ENCODE data around the gene RANBP9.

RANBP9 gene

DNA sequence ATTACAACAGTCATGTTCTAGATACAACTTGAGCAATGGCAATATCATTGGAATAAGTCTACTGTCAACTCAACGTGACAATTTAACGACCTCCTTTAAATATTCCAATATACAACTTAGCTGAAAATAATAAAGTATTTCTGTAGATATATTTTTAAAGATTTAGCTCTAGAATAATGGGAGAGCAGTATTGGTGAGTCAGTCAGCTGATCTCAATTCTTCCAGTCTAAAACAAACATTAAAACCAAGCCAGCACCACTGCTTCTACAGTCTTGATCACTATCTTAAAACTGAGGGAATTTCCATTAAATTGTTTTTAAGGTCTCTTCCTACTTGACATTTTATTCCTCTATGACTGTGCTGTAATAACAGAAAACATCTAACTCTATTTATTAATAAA, 58.3 kb downstream of the RANBP9 start:
- no peak for DNase-seq (ENCODE audit: low read depth)

DNA sequence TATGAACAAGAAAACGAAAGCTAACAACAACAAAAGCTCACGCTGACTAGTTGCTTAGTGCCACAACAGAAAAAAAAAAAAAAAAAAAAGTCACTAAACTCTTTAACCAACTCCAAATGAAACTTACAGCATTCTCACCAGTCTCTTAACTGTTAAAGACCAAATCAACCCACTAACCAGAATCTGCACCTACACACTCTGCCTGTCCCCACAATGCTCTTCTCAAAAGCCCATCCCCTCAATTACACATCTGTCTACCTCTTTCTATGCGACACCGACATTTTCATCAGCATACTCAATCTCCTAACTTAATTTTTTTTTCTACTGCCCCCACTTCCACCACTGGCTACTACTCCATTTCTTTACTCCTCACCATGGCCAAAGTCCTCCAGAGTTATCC, 62.2 kb downstream of the RANBP9 start:
- DNase-seq (ENCODE audit: low read depth): no peak

DNA sequence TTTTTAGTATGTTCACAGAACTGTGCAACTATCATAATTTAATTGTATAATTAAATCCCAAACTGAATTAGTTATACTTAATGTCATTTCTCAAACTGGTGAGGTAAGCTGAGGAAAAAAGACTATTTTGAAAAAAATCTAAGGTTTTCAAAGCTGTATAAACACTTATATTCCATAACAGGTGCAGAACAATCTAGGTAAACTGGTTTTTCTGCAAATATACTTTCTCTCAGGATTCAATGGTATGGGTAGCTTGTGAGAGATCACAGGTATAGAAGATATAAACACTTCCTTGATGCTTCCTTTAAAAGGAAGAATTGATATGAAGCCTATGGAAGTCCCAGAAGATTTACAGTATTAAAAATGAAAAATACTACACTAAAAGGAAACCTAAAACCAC, 62.8 kb downstream of the RANBP9 start:
- no peak for DNase-seq (ENCODE audit: low read depth)

DNA sequence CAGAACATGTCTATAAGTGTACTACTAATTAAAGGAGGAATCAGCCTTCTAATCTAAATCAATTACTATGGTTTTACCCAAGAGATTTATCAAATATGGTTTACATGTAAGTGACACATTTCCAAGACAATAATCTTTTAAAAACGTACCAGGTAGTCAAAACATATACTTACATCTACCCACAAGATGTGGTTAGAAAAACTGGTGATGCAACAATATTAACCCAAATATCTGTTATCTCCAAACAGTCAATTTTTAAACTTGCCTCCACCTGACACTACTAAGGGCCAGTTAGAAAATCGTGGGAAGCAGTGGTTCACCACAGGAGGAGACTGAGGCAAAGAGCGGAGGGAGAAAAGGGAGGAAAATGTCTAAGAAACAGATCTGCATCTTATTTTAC, 68.5 kb downstream of the RANBP9 start:
- no peak for DNase-seq (ENCODE audit: low read depth)

DNA sequence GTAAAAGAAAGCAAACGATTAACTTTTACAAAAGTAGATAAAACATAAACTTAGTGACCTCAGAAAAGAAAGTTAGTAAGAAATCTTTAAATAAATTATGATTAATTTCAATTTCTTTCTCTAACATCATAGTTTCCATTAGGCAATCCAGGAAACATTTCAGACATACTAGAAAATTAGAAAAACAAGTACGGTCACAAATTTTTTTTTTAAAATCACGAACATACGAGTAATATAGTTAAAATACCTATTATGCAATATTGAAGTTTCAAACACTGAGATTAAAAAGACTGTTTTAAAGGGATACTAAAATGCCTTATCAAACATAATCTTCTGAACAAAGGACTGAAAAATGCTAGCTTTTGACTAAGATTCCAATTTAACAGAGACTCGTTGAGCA, 70.3 kb downstream of the RANBP9 start:
- peak; percentile 49 for DNase-seq (ENCODE audit: low read depth)

DNA sequence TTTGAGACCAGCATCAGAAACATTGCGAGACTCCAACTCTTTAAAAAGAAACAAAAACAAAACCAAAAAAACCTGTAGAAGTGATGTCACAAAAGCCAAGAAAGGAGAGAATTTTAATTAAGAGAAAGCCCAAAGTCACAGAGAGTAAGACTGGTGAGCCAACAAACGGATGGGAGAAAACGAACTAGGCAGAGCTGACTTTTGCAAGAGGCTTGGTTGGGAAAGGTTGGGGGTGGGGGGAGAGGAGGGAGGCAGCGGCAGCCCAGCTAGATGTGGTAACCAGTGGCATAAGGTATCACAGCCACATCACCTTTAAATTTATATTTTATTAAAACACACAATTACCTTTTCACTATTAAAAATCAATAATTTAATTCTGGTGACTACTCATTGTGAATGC, 73.0 kb downstream of the RANBP9 start:
- no peak for DNase-seq (ENCODE audit: low read depth)

DNA sequence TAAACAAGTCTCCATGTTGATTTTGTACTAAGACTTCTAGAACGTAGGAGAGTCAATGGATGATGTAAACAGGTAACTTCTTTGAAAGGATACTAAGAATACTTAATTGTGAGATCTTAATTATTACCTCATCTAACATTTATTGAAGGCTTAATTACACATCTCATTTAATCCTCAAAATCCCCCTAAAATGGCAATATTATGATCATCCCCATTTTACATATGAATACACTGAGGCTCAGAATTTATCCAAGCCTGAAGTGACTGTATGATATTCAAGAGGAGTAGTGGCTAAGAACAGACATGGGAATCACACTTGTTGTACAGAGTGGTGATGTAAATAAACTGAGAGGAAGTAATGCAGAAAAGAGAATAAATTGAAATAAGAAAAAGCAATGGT, 73.6 kb downstream of the RANBP9 start:
- DNase-seq (ENCODE audit: low read depth): no peak

DNA sequence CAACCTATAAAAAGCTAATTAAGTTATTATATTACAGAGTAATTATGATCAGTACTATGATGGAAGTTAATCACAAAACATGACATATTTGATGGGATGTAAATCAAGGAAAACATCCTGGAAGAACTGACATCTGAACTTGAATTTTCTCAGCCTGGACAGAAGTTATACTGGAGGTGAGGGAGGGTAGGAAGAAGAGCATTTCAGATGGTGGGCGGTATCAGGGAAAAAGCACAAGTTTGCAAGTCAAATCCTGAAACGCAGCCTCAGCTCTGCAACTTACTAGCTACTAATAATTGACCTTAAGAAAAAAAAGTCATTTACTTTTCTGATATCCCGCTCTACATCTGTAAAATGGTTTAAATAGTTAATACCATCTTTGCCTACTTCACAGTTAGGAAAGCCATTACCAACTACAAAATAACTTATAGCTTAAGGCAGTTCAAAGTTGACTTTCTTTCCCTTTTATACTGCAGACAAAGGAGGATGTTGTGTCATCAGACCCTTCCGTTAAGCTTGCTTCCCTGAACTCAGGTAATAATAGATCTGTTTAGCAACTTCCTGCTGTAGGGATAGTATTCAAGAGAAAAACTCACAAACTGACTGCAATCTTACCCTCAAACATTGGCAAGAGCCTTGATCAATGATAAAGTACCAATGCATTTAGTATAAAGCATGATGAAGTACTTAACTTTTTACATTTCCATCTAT, 75.5 kb downstream of the RANBP9 start:
- no peak for DNase-seq (ENCODE audit: low read depth)

DNA sequence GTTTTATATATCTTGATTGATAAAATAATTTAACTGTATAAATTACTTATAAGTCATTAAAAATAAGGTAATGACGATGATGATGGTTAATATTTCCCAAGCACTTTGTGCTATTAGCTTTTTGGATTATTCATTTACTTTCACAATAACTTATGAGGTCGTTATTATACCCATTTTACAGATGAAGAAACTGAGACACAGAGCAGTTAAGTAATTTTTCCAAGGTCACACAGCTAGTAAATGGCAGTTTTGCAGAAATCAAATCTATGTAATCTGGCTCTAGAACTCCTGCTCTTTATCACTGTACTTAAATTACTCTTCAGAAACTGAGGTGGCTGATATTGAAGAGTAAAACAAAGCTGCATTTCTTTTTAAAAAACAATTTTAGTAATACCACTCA, 78.3 kb downstream of the RANBP9 start:
- DNase-seq (ENCODE audit: low read depth): no peak

DNA sequence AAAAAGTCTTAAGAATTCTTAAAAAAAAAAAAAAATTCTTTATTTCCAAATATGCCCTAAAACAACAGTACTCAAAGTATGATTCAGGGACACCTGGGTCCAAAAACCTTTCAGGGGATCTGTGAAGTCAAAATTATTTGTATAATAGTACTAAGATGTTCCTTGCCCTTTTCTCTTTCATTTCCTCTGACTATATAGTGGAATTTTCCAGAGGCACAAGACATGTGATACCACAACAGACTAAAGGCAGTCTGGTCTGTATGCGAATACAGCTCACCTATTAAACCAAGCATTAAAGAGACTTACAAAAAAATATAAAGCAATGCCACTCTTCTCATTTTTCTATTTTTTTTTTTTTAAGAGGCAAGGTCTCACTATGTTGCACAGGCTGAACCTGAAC, 81.1 kb downstream of the RANBP9 start:
- DNase-seq (ENCODE audit: low read depth): no peak

DNA sequence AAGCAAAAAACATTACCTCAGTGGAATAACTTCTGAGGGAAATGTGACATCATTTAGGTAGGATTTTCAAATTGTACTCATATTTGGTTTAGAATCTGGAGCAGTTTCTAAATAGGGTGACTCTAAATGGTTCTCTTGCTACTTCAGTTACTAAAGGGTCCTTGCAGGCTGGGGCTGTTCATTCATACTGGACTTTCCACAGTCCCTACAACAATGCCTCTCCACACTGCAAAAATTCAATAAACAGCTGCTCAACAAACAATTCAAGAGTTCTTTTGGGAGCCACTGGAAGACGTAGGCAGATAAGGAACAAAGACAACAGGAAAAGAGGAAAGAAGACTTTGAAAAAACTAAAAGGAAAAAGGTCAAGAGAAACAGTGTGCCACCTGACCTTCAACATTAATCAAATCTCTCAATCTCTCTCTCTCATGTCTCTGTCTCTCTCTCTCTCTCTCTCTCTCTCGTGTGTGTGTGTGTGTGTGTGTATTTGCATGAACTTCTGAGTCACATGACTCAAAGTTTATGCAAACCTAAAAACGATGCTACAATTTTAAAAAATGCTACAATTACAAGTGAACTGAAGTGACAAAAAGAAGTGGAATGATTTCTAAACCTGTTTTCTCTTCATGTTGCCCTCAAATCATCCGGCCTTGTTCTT, 82.0 kb downstream of the RANBP9 start:
- DNase-seq (ENCODE audit: low read depth): no peak

DNA sequence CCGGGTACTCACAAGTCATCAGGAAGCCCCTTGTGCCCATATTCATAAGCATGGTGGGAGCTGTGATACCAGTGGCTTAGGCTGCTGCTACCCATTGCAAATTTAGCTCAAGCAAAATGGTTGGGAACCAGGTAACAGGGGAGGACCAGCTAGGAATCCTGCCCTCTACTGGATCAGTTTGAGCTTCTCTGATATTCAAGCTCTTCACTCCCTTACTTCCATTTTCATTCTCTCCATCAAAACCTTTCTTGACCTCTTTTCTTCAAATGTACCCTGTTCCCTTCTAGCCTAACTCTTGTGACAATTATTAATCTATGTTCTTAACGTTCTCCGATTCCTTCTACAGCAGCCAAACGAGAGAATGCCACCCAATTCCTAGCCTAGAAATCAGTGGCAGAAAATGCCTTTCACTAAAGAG, 86.8 kb downstream of the RANBP9 start:
- peak; percentile 24 for DNase-seq (ENCODE audit: low read depth)

DNA sequence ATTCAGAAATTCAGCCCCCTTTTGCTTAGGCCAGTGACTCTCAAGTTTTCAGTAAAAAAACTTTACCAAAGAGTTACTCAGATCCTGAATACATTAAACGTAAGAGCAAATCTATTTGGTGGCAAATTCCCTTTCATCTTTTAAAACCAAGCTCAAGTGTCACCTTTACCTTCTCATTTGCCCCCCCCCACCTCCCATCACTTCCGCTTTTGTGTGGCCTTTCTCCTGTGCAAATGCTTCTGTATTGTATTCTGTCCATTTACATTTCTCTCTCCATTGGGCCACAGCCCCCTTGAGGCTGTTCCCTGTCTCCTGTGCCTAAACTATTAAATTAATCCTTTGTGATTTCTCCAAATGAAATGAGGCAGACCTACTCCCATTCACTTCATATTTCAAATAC, 94.6 kb downstream of the RANBP9 start:
- DNase-seq (ENCODE audit: low read depth): no peak

DNA sequence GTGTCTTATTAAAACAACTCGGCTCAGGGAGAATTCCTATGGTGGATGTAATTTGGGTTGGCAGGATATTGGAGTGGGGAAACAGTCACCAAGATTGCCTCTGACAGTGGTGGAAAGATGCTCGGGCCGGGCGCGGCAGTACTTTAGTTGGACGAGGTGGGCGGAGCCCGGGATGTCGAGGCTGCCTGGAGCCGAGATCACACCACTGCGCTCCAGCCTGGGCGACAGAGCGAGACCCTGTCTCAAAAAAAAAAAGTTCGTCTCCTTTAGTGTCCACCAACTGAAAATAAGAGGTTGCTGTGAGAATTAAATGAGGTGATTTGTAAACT, 95.9 kb downstream of the RANBP9 start:
- DNase-seq (ENCODE audit: low read depth): peak; percentile 48

DNA sequence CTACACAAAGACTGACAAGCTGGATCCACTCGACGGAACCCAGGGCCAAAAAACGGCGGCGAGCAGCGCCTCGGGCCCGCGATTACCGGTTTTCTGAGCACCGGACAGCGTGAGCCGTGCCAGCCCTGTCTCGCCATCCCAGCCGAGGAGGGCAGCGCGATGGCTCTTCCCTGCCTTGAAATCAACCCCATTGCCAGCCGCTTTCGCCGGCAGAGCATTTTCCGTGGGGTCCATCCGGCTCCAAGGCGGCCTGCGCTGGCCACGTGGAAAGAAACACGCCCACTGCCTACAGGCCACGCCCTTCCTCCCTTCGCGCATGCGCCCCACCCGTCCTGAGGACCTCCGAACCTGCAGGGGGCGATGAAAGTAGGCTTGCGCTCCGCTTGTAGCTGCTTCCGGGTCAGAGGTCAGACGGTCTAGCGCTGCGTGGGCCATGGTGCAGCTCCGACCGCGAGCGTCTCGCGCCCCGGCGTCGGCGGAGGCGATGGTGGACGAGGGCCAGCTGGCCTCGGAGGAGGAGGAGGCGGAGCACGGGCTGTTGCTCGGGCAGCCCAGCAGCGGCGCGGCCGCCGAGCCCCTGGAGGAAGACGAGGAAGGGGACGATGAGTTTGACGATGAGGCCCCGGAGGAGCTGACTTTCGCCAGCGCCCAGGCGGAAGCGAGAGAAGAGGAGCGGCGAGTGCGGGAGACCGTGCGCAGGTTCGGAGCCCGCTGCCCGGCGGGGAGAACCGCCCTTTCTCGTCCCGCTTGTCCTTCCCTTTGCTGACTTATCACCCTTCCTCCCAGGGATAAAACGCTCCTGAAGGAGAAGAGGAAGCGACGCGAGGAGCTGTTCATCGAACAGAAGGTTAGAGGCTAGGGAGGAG, 96.5 kb downstream of the RANBP9 start, which contains the start of gene NOL7:
Gene NOL7, plus strand, starts transcription at position 410 of the 866 bp plus-strand sequence. Its CDS starts 24 bp downstream, at position 434.
- DNase-seq (ENCODE audit: low read depth): peak; percentile 99

DNA sequence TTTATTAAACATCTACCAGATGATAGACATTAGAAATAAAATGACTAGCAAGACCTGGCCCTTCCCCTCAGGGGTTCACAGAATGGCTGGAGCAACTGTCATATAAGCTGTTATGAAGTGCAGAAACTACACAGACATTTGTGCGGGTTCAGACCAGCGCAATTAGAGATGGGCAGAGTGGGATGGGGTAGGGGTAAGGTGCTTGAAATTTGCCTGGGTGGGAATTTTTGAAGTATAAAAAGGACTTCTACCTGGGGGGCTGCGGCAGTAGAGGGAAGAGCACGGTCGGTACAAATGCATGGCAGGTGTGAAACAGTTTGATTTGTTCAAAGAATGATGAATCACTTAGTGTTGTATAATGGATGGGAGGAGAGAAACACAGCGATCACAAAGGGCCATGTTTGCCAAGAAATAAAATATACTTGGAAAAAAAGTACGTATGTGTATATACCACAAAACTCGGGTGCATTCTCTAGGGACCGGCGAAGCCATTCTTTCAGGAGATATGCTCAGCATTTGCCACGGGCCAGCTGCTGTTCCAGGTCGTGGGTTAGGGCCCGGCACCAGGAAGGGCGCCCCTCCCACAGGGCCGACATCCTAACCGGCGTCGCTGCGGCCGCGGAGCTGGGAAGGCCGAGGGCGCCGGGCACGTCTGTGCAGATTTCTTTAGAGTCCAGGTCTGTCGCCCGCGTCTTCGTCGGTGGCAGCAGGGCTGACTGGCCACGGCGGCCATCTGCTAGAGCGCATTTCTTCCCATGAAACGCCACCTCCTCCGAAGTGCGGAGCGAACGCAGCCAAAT, 97.3 kb downstream of the RANBP9 start:
- DNase-seq (ENCODE audit: low read depth): peak; percentile 49

DNA sequence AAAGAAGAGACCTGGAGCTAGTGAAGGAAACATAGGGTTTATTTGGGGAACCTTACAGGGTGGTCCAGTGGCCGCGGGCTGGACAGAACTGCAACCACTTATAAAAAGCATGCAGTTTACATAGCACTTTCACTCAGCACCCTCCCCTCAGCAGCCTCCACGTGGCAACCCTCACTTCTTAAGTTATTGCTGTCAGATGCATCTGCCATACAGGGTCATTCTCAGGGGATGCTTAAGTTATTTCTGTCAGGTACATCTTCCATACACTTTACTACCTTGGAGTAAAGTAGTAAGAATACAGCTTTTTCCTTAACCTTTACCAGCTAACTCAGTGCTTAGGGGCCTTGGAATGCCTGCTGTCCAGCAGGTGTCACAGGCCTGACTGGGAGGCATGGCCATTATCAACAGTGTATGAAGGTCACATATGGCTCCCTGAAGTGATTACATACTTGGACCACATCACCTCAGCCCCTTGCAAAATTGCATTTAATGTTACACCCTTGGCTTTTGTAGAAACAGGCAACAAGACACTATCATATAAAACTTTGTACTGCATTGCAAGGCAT, 98.5 kb downstream of the RANBP9 start:
- DNase-seq (ENCODE audit: low read depth): no peak

DNA sequence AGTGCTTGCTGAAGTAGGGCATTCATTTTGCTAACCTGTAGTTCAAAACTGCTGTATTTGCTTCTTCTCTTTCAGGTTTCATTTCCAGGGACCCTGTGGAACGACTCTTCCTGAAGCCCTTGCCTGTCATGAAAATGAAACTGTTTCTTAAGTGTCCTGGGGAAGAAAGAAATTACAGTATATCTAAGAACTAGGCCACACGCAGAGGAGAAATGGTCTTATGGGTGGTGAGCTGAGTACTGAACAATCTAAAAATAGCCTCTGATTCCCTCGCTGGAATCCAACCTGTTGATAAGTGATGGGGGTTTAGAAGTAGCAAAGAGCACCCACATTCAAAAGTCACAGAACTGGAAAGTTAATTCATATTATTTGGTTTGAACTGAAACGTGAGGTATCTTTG, 99.9 kb downstream of the RANBP9 start:
- DNase-seq (ENCODE audit: low read depth): no peak

DNA sequence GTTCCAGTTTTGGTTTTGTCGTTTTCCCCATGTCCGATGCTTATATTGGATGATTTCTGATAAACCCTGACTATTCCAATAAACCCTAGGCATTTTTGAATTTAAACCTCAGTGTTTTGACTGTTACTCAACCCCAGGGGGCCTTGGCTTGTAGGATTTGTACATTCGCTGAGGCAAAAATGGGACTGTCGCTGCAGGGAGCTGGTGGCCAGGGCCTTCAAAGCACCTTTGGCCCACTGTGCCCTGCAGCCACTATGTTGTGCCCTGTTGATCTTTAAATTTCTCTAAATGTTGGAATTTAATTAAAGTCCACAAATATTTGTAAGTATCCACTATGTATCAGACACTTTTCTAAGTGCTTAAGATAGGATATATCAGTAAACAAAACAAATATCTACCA, 106.0 kb downstream of the RANBP9 start:
- DNase-seq (ENCODE audit: low read depth): no peak

DNA sequence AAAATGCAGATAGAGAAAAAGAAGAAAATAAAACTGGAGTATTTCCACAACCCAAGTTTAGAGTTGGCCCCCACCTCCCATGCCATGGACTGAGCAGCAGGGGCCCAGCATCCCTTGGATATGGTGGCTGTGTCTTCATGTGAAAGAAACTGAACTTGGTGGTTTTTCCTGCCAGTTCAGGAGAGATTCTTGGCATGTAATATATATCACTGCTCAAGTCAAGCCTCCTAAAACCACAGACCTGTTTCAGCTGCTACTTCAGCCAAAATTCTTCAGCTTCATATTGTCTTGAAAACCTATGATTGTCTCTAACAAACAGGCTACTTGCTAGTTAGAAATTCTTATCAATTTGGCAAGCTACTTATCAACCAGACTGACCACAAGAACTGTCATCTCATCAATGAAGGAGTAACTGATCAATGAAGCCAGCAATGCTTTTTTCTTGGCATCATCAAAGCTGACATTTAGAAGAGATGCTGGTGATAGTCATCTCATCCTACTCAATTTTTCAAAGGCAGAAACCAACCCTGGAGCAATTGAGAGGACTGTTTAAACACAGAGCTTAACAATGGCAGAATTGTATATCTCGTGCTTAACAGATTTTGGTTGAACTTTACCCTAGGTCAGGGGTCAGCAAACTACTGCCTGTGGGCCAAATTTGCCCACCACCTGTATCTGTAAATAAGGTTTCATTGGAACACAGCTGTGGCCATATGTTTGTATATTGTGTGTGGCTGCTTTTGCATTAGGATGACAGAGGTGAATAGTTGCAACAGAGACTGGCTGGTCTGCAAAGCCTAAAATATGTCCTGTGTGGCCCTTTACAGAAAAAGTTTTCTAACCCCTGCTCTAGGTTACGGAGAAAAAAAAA, 106.9 kb downstream of the RANBP9 start:
- no peak for DNase-seq (ENCODE audit: low read depth)

DNA sequence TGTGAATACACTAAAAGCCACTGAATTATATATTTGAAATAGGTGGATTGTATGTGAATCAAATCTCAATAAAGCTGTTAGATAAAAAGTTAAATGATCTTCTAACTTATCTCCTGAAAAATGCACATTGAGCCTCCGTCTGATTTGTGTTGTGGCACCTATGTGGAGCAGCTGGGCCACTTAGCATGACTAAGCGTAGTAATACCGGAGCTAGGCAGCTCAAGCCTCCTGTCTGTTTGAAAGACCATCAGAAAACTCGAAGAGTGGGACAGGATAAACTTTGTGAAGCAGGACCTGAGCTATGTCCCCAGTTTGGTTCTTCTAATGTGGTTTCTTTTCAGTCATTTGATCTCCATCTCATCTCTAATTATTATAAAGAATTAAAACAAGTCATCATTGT, 107.5 kb downstream of the RANBP9 start:
- DNase-seq (ENCODE audit: low read depth): no peak

Data from fibroblast of gingiva (primary cell).